ENCODE results near the gene STRN4. TPM values are rescaled to one million over a fixed set of nuclear protein-coding genes. Genes with fewer than 3 reads are reported as not detected.
A peak's percentile ranks its signal among the peaks of the same experiment; 100 is the strongest.

Gene STRN4
- total and polyA plus RNA-seq, 9 of the 15 experiments (the other 6 are each of a cell fraction or from before 2014, with no cell fraction given): 0.62 to 83.7 (median 36.9) TPM

- peaks cover 61% of the 10 kb centered on the region for H3K79me2 ChIP-seq (ENCODE audit: control insufficient read depth, insufficient read depth, low read length)
- H3K27me3 ChIP-seq (ENCODE audit: control insufficient read depth in 2 of 2, insufficient read depth in 2 of 2, low read length in 2 of 2): no peaks in the 10 kb centered on the region
- peaks cover 18 to 39% of the 10 kb centered on the region in 2 experiments; a peak in 4 of 5 replicates for H3K4me1 ChIP-seq (replicated peaks in 1 of 2; ENCODE audit: control insufficient read depth in 2 of 2, insufficient read depth in 2 of 2, low read length in 2 of 2)
- ChIA-PET CTCF (ENCODE audit: low intra/inter-chr PET ratio) (no interaction called here), POLR2A (interaction anchor here (0.6 to 1.0 kb wide), 2 partner anchors 9 to 31 kb away, joined by 4 to 5 read pairs; no protein-coding TSS in a partner anchor)
- WGBS (ENCODE audit: insufficient coverage, low coverage, missing lambda C conversion rate): 2% methylated on average over 26 of the region's 68 CpGs
- peak within 1 kb of the TSS; percentile 98 for H3K4me3 ChIP-seq
- peak; percentile 33 to 87 (median 80) for DNase-seq (ENCODE audit: extremely low read depth in 1 of 4, low spot score in 3 of 4)
- peak within 1 kb of the TSS; percentile 94 for H3K4me2 ChIP-seq (ENCODE audit: insufficient read depth, low read length)
- BruUV-seq (replicated peaks): no TSS peak
- no peaks in the 10 kb centered on the region for H3K9me3 ChIP-seq (replicated peaks; ENCODE audit: control insufficient read depth, insufficient read depth, low read depth, low read length)
- peaks cover 28% of the 10 kb centered on the region for H4K20me1 ChIP-seq (replicated peaks; ENCODE audit: control insufficient read depth, insufficient read depth, low read length)
- peaks cover 35% of the 10 kb centered on the region; the same call in 1 of the 3 replicates for H3K36me3 ChIP-seq (ENCODE audit: control insufficient read depth, insufficient read depth, low read length)
- peak within 1 kb of the TSS; percentile 88 for H3K27ac ChIP-seq (ENCODE audit: extremely low read depth, low read depth, low read length)
- in situ Hi-C loops (cut with MboI): no loop called here
- no peak for FAIRE-seq
- H2AFZ ChIP-seq (ENCODE audit: low read depth, low read length): peak within 1 kb of the TSS; percentile 74
- H3K9me1 ChIP-seq (ENCODE audit: control insufficient read depth, insufficient read depth, low read length): peaks cover 2% of the 10 kb centered on the region
- intact Hi-C loops (cut with micrococcal nuclease): loop anchor here (2.0 kb wide), 1 partner anchor 41 kb away; no protein-coding TSS in a partner anchor
- peak; percentile 75 for ATAC-seq
- peak within 1 kb of the TSS; percentile 91 to 99 for H3K9ac ChIP-seq (ENCODE audit: insufficient read depth in 1 of 2, low read depth in 2 of 2, low read length in 2 of 2)
- peak; percentile 45; the same call in 1 of the 2 replicates for TF ChIP-seq MAX (CRISPR knock-in tag; IDR thresholded peaks at IDR 0.05)
- peak; percentile 89 for TF ChIP-seq TFAP4 (CRISPR knock-in tag; IDR thresholded peaks at IDR 0.05; ENCODE audit: borderline replicate concordance)
- peak; percentile 51; the same call in 1 of the 2 replicates for TF ChIP-seq POLR2H (tag; IDR thresholded peaks at IDR 0.05; ENCODE audit: low read depth)
- TF ChIP-seq PRMT5 (CRISPR knock-in tag; IDR thresholded peaks at IDR 0.05): no peak
- TF ChIP-seq MNT (conservative IDR thresholded peaks at IDR 0.05): peak in 1 of 2 experiments; percentile 23; a peak in 1 of 4 replicates
- TF ChIP-seq KDM5B (IDR thresholded peaks at IDR 0.05; ENCODE audit: insufficient replicate concordance, low read depth, low read length): peak; percentile 17
- peak; percentile 80 for TF ChIP-seq ZNF395 (CRISPR knock-in tag; IDR thresholded peaks at IDR 0.05)
- 0 out of 4 replicates have a peak, but pooled peaks of 1 of the 2 experiments have one; percentile 54 for TF ChIP-seq ZNF639 (CRISPR knock-in tag; conservative IDR thresholded peaks at IDR 0.05 in 1 of 2, IDR thresholded peaks at IDR 0.05 in 1 of 2)
- TF ChIP-seq ELF4 (CRISPR knock-in tag; IDR thresholded peaks at IDR 0.05): no peak
- TF ChIP-seq GTF2A2 (tag; IDR thresholded peaks at IDR 0.05): 0 out of 2 replicates have a peak, but pooled peaks have one; percentile 26
- peak; percentile 19; the same call in 1 of the 2 replicates for TF ChIP-seq HCFC1 (IDR thresholded peaks at IDR 0.05; ENCODE audit: low read depth, low read length)
- peak; percentile 65 to 94 (median 90) for TF ChIP-seq YY1 (IDR thresholded peaks at IDR 0.05; ENCODE audit: borderline replicate concordance in 1 of 3, control insufficient read depth in 1 of 3, extremely low read depth in 1 of 3, insufficient read depth in 3 of 3, insufficient read length in 1 of 3, insufficient replicate concordance in 2 of 3, low read depth in 1 of 3, low read length in 2 of 3)
These were observed 549 bp downstream of the STRN4 start, which contains the start of gene FKRP for GRCh38 chr19:46745521-46746280. Gene FKRP, plus strand, starts transcription at chr19:46746057. Its CDS starts 9,394 bp downstream, at chr19:46755451.
